Natural killer cell (primary cell): ENCODE data around the gene MARK3. TPM values are rescaled to one million over a fixed set of nuclear protein-coding genes. Genes with fewer than 3 reads are reported as not detected.
"Not testable (repeated sequence)": the region's sequence is repeated elsewhere in the genome, so short reads cannot be mapped to it uniquely, and the experiment has no call there.

Source experiments
- ATAC-seq, 3 donors: fragments of 150-1000 bp in 2 of 3; fragments of 200-7000 bp in 1 of 3; cut with Tn5 transposase; 1 replicate in 1 of 3; 2 replicates in 2 of 3; pipeline ENCODE4 v1.10.0; 2021; ENCODE audit warnings: mild to moderate bottlenecking in 2 of 3, moderate library complexity in 2 of 3
- DNase-seq, 2 donors: peaks; one replicate each; pipeline versions ENCODE4 v3.0.0 to v3.0.0-alpha.2; 2013 to 2021; ENCODE audit warnings: mixed read lengths in 1 of 2
- H3K27ac ChIP-seq: one replicate; pipeline ENCODE4 v1.5.1; 2013; ENCODE audit warnings: mild to moderate bottlenecking, low read length
- H3K27me3 ChIP-seq: one replicate; pipeline ENCODE4 v1.6.1; 2013; ENCODE audit warnings: low read length; ENCODE audit not compliant: control insufficient read depth, insufficient read depth
- H3K36me3 ChIP-seq: one replicate; pipeline ENCODE4 v1.6.1; 2013; ENCODE audit warnings: low read length; ENCODE audit not compliant: control insufficient read depth, insufficient read depth
- H3K4me1 ChIP-seq: one replicate; pipeline ENCODE4 v1.6.1; 2013; ENCODE audit warnings: low read length; ENCODE audit not compliant: control insufficient read depth, insufficient read depth
- H3K4me3 ChIP-seq: one replicate; pipeline ENCODE4 v1.5.1; 2013; ENCODE audit warnings: low read length
- H3K9me3 ChIP-seq: one replicate; pipeline ENCODE4 v1.6.1; 2013; ENCODE audit warnings: low read length; ENCODE audit not compliant: control insufficient read depth, insufficient read depth
- H3K27ac Mint-ChIP-seq, 2 donors: one replicate each; pipeline ENCODE4 v1.8.0; 2022; ENCODE audit warnings: mild to moderate bottlenecking in 2 of 2, mixed read lengths in 2 of 2, moderate library complexity in 1 of 2
- H3K27me3 Mint-ChIP-seq, 2 donors: one replicate each; pipeline ENCODE4 v1.8.0; 2022; ENCODE audit warnings: low read depth in 2 of 2, mixed read lengths in 2 of 2
- H3K36me3 Mint-ChIP-seq: one replicate; pipeline ENCODE4 v1.8.0; 2022; ENCODE audit warnings: mixed read lengths
- H3K4me1 Mint-ChIP-seq, 2 donors: one replicate each; pipeline ENCODE4 v1.8.0; 2022; ENCODE audit warnings: mixed read lengths in 2 of 2
- H3K4me3 Mint-ChIP-seq: one replicate; pipeline ENCODE4 v1.8.0; 2022; ENCODE audit warnings: mild to moderate bottlenecking, moderate library complexity, mixed read lengths
- H3K9me3 Mint-ChIP-seq, 2 donors: one replicate each; pipeline ENCODE4 v1.8.0; 2022; ENCODE audit warnings: mixed read lengths in 2 of 2
- WGBS: methylation state at CpG from one replicate; pipeline ENCODE4 v1.1.7; 2013; ENCODE audit warnings: missing lambda C conversion rate; ENCODE audit not compliant: insufficient coverage; 5-methylcytosine and 5-hydroxymethylcytosine counted together
- intact Hi-C: fragments of 100-400 bp; cut with micrococcal nuclease; formaldehyde crosslinking; loops from one replicate; pipeline ENCODE4 v1.14.2; 2022
- total RNA-seq, 4 donors: library from RNA; stranded (reverse); fragments of 120-200 nt in 1 of 4; gene quantifications; one replicate each; pipeline versions ENCODE4 v1.2.3 to v1.2.4, GENCODE V29; 2013 to 2022
- TF ChIP-seq, protein P1 (sequence below): fragments of 200-600 bp; IDR thresholded peaks from one replicate; pipeline ENCODE4 v1.8.0; 2022; ENCODE audit warnings: antibody characterized with exemption

MARK3 gene
- total RNA-seq, 3 donors from 2014 or later (not counting 1 experiment from before 2014, with no cell fraction given): 138 to 167 (median 152) TPM

DNA sequence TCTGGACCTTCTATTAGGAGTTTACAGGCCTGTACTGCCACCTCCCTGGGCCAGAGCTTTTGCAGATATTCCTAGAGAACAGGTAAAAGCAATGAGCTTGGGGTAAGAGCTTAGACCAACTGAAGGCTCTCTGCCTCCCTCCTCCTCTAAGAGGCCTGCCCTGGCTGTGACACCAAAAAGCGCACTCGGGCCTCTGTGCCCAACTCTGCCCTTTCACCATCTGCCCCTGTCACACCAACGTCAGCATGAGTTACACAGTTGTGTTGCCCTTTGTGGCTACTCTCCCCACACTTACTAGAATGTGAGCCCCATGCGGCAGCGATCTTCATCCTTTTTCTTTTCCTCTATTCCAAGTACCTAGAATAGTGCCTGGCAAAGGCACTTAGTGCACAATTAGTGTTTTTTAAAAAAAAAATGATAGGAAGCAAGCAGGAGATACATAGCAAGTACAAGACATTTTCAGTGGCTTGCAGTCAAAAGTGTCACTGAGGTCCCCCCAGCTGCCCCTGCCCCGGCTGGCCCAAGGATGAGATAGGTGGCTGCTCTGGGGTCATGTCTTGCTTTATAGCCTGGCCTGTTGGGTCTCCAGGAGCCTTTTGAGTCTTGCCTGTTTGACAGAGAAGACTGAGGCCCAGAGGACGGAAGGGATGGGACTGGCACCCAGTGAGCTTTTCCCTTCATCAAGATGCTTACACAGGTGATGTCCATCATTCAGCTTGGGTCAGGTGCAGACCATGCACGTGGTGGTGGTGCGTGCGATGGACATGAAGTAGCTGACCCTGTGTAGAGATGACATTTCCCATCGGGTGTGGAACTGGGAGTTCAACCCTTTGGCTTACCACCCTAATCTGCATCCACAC lies 124.9 kb downstream of the MARK3 start:
- DNase-seq (no peak), ATAC-seq (no peak)
- WGBS: 95% methylated on average over 10 of the region's 11 CpGs
- Mint-ChIP-seq H3K4me3 (no peak overlapping the region), H3K4me1 (peaks cover 2 to 6% of the 10 kb centered on the region in 2 donors), H3K36me3 (peaks cover 6% of the 10 kb centered on the region), H3K9me3 (no peaks in the 10 kb centered on the region), H3K27ac (peak overlapping the region in 1 of 2 donors; percentile 35), H3K27me3 (no peaks in the 10 kb centered on the region)
- intact Hi-C loops: no loop called here
- Histone ChIP-seq H3K27me3 (no peaks in the 10 kb centered on the region), H3K27ac (no peak overlapping the region), H3K36me3 (peaks cover 14% of the 10 kb centered on the region), H3K9me3 (no peaks in the 10 kb centered on the region), H3K4me3 (no peak overlapping the region), H3K4me1 (no peaks in the 10 kb centered on the region)
- TF ChIP-seq, protein P1, sequence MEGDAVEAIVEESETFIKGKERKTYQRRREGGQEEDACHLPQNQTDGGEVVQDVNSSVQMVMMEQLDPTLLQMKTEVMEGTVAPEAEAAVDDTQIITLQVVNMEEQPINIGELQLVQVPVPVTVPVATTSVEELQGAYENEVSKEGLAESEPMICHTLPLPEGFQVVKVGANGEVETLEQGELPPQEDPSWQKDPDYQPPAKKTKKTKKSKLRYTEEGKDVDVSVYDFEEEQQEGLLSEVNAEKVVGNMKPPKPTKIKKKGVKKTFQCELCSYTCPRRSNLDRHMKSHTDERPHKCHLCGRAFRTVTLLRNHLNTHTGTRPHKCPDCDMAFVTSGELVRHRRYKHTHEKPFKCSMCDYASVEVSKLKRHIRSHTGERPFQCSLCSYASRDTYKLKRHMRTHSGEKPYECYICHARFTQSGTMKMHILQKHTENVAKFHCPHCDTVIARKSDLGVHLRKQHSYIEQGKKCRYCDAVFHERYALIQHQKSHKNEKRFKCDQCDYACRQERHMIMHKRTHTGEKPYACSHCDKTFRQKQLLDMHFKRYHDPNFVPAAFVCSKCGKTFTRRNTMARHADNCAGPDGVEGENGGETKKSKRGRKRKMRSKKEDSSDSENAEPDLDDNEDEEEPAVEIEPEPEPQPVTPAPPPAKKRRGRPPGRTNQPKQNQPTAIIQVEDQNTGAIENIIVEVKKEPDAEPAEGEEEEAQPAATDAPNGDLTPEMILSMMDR: no peak

DNA sequence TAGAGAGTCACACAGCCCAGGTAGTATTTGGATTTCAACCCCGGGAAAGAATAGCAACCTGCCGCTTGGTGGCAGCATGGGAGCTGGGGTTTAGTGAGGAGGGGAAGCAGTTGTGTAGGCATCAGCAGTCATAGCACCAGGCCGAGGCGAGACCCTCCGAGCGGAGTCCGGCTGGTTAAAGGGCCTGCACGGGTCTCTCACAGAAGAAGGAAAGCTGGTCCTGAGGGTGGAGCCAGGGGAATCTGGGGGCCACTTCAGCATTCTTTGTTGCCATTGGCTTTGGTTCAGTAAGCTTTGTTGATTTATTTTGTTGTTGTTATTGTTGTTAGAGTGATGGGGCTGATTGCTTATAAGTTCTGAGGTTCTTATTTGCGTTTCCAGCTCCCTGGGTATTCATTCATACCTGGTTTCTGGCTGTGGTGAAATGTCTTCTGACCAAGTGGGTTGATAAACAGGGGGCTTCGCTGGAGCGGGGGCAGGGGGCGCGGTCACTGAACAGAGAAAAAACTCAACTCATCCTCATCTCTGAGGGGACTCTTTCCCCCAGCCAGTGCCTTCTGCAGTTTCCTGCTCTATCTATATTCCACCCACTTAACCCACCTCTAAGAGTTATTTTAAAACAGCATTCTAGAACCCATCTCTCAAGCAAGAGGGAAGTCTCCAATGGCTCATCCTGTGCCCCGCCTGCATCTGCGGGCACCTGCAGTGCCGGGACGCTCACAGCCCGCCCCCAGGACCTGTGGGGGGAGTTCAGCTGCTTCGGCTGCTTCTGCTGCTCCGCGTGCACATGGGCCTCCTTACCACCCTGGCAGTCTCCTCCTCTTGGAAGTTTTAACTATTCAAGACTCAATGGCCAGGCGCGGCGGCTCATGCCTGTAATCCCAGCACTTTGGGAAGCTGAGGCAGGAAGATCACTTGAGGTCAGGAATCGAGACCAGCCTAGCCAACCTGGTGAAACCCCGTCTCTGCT lies 125.8 kb downstream of the MARK3 start:
- 97% methylated on average over 26 of the region's 26 CpGs for WGBS

DNA sequence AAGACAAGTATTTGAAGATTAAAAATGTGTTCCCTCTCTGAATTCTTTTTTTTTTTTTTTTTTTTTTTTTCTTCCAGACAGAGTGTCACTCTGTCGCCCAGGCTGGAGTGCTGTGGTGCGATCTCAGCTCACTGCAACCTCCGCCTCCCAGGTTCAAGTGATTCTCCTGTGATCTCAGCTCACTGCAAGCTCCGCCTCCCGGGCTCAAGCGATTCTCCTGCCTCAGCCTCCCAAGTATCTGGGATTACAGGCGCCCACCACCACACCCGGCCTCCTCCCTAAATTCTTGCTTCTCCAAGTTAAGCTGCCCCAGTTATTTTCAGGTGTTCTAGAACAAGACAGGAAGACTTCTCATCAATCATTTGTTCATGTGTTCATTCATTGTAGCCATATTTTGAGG lies 127.0 kb downstream of the MARK3 start:
- H3K4me3 Mint-ChIP-seq, ATAC-seq, H3K36me3 Mint-ChIP-seq, H3K9me3 Mint-ChIP-seq, intact Hi-C loops, H3K27ac Mint-ChIP-seq, H3K27me3 ChIP-seq, H3K4me1 ChIP-seq, H3K27ac ChIP-seq, H3K4me3 ChIP-seq, DNase-seq, H3K4me1 Mint-ChIP-seq, H3K9me3 ChIP-seq, H3K36me3 ChIP-seq, H3K27me3 Mint-ChIP-seq: not testable (repeated sequence)
- 97% methylated on average over 8 of the region's 8 CpGs for WGBS

More for the DNA sequence above, 125.8 kb downstream of the MARK3 start:
- Histone ChIP-seq H3K9me3 (no peaks in the 10 kb centered on the region), H3K27ac (no peak overlapping the region), H3K36me3 (peaks cover 9% of the 10 kb centered on the region), H3K4me1 (no peaks in the 10 kb centered on the region), H3K4me3 (no peak overlapping the region), H3K27me3 (no peaks in the 10 kb centered on the region)
- H3K9me3 Mint-ChIP-seq: no peaks in the 10 kb centered on the region
- H3K27me3 Mint-ChIP-seq: no peaks in the 10 kb centered on the region
- H3K27ac Mint-ChIP-seq: no peak overlapping the region
- no peak for DNase-seq
- peaks cover 6% of the 10 kb centered on the region for H3K36me3 Mint-ChIP-seq
- TF ChIP-seq, protein P1: no peak
- intact Hi-C loops: no loop called here
- ATAC-seq: no peak
- no peak overlapping the region for H3K4me3 Mint-ChIP-seq
- H3K4me1 Mint-ChIP-seq: no peaks in the 10 kb centered on the region
